NB4 (cell line): Measurements from ENCODE around the gene SIKE1.
"Not testable (repeated sequence)": the region's sequence is repeated elsewhere in the genome, so short reads cannot be mapped to it uniquely, and the experiment has no call there.

Experiments used
- DNase-seq: peaks from one replicate; pipeline ENCODE4 v3.0.0; 2010; ENCODE audit warnings: low read depth
- H3K4me3 ChIP-seq: one replicate; pipeline ENCODE4 v1.5.1; 2011; ENCODE audit warnings: mild to moderate bottlenecking, low read depth, low read length, moderate library complexity
- MYC ChIP-seq: IDR thresholded peaks from 2 replicates; pipeline ENCODE4 v1.6.1; 2011; ENCODE audit warnings: low read depth, low read length
- POLR2A ChIP-seq: IDR thresholded peaks from 2 replicates; pipeline ENCODE4 v1.6.1; 2011; ENCODE audit warnings: mild to moderate bottlenecking; ENCODE audit not compliant: insufficient read length; ENCODE audit errors: extremely low read depth
- TF ChIP-seq, protein P1 (sequence below): IDR thresholded peaks from one replicate; pipeline ENCODE4 v1.5.1; 2012; ENCODE audit warnings: low read depth, low read length
- TF ChIP-seq, protein P2 (sequence below): IDR thresholded peaks from 2 replicates; pipeline ENCODE4 v1.6.1; 2011; ENCODE audit warnings: low read depth, low read length

Gene SIKE1

DNA sequence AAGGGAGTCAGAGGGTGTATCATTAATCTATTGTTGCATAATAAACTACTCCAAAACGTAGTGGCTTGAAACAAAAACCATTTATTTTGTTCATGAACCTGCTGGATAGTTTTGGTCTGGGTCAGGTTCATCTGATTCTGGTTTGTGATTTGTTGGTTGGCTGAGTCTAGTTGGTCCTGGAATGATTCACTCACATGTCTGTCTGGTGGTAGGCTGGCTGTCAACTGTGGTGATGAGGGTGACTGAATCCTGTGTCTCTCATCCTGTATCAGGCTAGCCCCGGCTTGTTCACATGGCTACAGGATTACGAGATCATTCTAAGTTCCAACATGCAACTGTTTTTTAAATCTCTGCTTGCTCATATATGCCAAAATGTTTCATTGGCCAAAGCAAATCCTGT, 22.5 kb upstream of the SIKE1 start:
- TF ChIP-seq MYC, result no peak
- TF ChIP-seq POLR2A, result no peak
- TF ChIP-seq, protein P1, sequence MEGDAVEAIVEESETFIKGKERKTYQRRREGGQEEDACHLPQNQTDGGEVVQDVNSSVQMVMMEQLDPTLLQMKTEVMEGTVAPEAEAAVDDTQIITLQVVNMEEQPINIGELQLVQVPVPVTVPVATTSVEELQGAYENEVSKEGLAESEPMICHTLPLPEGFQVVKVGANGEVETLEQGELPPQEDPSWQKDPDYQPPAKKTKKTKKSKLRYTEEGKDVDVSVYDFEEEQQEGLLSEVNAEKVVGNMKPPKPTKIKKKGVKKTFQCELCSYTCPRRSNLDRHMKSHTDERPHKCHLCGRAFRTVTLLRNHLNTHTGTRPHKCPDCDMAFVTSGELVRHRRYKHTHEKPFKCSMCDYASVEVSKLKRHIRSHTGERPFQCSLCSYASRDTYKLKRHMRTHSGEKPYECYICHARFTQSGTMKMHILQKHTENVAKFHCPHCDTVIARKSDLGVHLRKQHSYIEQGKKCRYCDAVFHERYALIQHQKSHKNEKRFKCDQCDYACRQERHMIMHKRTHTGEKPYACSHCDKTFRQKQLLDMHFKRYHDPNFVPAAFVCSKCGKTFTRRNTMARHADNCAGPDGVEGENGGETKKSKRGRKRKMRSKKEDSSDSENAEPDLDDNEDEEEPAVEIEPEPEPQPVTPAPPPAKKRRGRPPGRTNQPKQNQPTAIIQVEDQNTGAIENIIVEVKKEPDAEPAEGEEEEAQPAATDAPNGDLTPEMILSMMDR, result no peak

DNA sequence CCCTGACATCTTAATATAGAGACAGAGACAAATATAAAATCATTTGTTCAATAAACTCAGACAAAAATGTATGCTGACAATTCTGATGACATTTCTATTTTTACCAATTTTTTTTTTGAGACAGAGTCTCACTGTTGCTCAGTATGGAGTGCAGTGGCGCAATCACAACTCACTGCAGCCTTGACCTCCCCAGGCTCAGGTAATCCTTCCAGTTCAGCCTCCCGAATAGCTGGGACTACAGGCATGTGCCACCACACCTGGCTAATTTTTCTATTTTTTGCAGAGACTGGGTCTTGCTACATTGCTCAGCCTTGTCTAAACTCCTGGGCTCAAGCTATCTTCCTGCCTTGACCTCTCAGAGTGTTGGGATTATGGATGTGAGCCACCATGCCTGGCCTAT, 13.6 kb upstream of the SIKE1 start:
- DNase-seq, result no peak
- H3K4me3 ChIP-seq, result no peak overlapping the region
- TF ChIP-seq MYC (no peak), POLR2A (no peak)
- TF ChIP-seq, protein P2, sequence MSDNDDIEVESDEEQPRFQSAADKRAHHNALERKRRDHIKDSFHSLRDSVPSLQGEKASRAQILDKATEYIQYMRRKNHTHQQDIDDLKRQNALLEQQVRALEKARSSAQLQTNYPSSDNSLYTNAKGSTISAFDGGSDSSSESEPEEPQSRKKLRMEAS, result no peak
- TF ChIP-seq, protein P1, result no peak

More for the DNA sequence above, 22.5 kb upstream of the SIKE1 start:
- DNase-seq, result no peak
- no peak overlapping the region for H3K4me3 ChIP-seq

DNA sequence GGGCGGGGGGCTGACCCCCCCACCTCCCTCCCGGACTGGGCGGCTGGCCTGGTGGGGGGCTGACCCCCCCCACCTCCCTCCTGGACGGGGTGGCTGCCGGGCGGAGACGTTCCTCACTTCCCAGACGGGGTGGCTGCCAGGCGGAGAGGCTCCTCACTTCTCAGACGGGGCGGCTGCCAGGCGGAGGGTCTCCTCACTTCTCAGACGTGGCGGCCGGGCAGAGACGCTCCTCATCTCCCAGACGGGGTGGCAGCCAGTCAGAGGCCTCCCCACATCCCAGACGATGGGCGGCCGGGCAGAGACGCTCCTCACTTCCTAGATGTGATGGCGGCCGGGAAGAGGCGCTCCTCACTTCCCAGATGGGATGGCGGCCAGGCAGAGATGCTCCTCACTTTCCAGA, 10.1 kb upstream of the SIKE1 start:
- H3K4me3 ChIP-seq, DNase-seq: not testable (repeated sequence)

DNA sequence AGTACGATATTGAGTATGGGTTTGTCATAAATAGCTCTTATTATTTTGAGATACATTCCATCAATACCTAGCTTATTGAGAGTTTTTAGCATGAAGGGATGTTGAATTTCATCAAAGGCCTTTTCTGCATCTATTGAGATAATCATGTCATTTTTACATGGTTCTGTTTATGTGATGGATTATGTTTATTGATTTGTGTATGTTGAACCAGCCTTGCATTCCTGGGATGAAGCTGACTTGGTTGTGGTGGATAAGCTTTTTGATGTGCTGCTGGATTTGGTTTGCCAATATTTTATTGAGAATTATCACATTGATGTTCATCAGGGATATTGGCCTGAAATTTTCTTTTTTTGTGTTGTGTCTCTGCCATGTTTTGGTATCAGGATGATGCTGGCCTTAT, 6.0 kb upstream of the SIKE1 start:
- not testable (repeated sequence) for H3K4me3 ChIP-seq, DNase-seq

DNA sequence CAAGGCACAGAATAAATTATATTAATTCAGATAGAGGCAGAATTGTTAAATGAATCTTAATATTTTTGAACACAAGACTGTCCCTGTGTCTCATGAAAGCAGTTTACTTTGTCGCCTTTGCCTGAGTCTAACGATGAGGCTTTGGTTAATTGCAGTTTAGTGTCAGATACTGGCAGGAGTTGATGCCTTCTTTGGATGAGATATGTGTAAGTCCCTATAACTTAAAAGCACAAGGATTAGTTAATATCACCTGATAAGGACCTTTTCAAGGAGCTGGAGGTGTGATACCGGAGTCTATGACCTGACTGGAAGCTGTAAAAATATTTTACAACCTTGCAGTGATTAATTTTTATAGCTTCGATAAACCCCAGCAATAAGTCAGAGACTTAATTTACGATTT, 2.0 kb upstream of the SIKE1 start:
- DNase-seq, result no peak
- H3K4me3 ChIP-seq, result no peak overlapping the region
- TF ChIP-seq, protein P2, result no peak
- TF ChIP-seq MYC (no peak), POLR2A (no peak)
- TF ChIP-seq, protein P1, result no peak

DNA sequence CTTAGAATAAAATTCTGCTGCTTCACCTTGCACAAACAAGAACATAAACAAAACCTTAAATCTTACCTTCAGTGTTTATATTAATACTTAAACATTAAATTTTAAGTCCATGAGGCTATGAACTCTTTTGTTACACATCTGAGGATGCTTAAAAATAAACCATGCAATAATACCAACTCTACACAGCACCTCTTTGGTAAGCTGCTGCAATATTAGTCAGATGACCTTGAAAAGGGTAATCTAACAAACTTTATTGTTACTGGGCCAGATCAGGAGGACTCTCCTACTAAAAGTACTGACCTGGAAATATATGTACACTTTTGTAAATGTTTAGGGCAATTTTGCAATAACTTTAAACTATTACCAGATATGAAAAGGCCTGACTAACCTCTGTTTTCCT, 763 bp downstream of the SIKE1 start:
- no peak for DNase-seq
- TF ChIP-seq MYC (no peak), POLR2A (no peak)
- TF ChIP-seq, protein P1, result no peak
- TF ChIP-seq, protein P2, result no peak
- H3K4me3 ChIP-seq, result peak overlapping the region; percentile 96

DNA sequence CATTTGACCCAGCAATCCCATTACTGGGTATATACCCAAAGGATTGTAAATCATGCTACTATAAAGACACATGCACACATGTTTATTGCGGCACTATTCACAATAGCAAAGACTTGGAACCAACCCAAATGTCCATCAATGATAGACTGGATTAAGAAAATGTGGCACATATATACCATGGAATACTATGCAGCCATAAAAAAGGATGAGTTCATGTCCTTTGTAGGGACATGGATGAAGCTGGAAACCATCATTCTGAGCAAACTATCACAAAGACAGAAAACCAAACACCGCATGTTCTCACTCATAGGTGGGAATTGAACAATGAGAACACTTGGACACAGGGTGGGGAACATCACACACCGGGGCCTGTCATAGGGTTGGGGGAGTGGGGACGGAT, 3.8 kb downstream of the SIKE1 start:
- not testable (repeated sequence) for DNase-seq, H3K4me3 ChIP-seq

DNA sequence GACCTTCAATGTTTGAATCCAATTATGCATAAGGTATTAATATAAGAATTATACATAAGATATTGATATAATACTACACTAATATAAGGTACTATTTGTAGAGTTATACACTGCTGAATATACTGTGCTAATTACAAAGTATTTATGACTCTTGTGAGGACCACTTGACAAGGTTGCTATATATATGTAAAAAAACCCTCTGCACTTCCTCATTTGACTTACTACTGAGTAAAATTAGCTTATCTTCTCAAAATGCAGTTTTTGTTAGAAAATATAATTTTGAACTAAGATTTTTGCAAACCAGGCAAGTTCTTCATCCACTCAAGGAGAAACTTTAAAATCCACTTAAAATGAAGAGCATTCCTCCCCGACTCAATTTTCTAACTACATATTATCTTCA, 8.5 kb downstream of the SIKE1 start:
- DNase-seq, result no peak
- H3K4me3 ChIP-seq, result no peak overlapping the region
- TF ChIP-seq MYC (no peak), POLR2A (no peak)
- TF ChIP-seq, protein P2, result no peak
- TF ChIP-seq, protein P1, result no peak
